Motor neuron (in vitro differentiated cells): Measurements from ENCODE around the gene FGF14. TPM values are rescaled to one million over a fixed set of nuclear protein-coding genes. Genes with fewer than 3 reads are reported as not detected.

Source experiments
- ATAC-seq, 8 experiments: fragments of 200-7000 bp; cut with Tn5 transposase; replicated peaks in 6 of 8; 2 replicates each; pipeline ENCODE4 v1.8.0; 2021; ENCODE audit warnings: mild to moderate bottlenecking in 8 of 8, moderate library complexity in 8 of 8
- H3K27ac ChIP-seq, 2 donors: fragments of 250-450 bp; sonication (Bioruptor Pico); 2 replicates each; pipeline ENCODE4 v1.9.0; 2021; ENCODE audit warnings: antibody characterized with exemption in 2 of 2, mild to moderate bottlenecking in 2 of 2, moderate library complexity in 1 of 2
- H3K4me1 ChIP-seq, 2 donors: fragments of 250-450 bp; sonication (Bioruptor Pico); replicated peaks in 1 of 2; 2 replicates each; pipeline ENCODE4 v1.6.1; 2021; ENCODE audit warnings: antibody characterized with exemption in 2 of 2, mild to moderate bottlenecking in 2 of 2, moderate library complexity in 1 of 2
- H3K4me3 ChIP-seq, 5 donors: fragments of 250-450 bp; sonication (Bioruptor Pico); 2 replicates each; pipeline ENCODE4 v1.9.0; 2021; ENCODE audit warnings: antibody characterized with exemption in 5 of 5, mild to moderate bottlenecking in 5 of 5, moderate library complexity in 4 of 5
- WGBS, 10 experiments: fragments of 450-650 bp; shearing (Covaris generic); methylation state at CpG; one replicate each; pipeline ENCODE4 v1.0.0; 2022; 5-methylcytosine and 5-hydroxymethylcytosine counted together
- in situ Hi-C, 9 experiments: fragments of 400-800 bp; cut with MboI; loops; one replicate each; pipeline ENCODE4 v1.15.0; 2021; ENCODE audit warnings: low sequenced_read_pairs in 9 of 9, low pct_unique_long_range_greater_than_20kb in 2 of 9; ENCODE audit not compliant: unreplicated experiment in 9 of 9
- total RNA-seq, 8 experiments: library from RNA; unstranded; fragments of 300-600 nt; gene quantifications; 2 replicates each; pipeline versions ENCODE4 v1.2.3 to v1.2.4, GENCODE V29; 2022

Gene FGF14
- total RNA-seq, 8 experiments from 2014 or later = 0.66 to 20.0 (median 8.7) TPM

- Histone ChIP-seq H3K4me1 (no peaks in the 10 kb centered on the region), H3K4me3 (no peak overlapping the region), H3K27ac (no peak overlapping the region)
- in situ Hi-C loops = loop anchor here in 6 of 9 experiments (10.0 to 25.0 kb wide), 7 partner anchors 188 to 888 kb away; partner anchors contain the start of gene ERCC5 (in 1 of the 6)
- ATAC-seq = no peak
These were observed 452.2 kb downstream of the FGF14 start for GRCh38 chr13:101949681-101950080.

GRCh38 chr13:101946401-101946800 is 455.4 kb downstream of the FGF14 start:
- H3K4me1 ChIP-seq = no peaks in the 10 kb centered on the region
- in situ Hi-C loops = loop anchor here in 6 of 9 experiments (10.0 to 25.0 kb wide), 7 partner anchors 191 to 891 kb away; partner anchors contain the start of gene ERCC5 (in 1 of the 6)
- ATAC-seq = no peak

GRCh38 chr13:101945435-101945834 is 456.4 kb downstream of the FGF14 start:
- H3K4me3 ChIP-seq = no peak overlapping the region
- H3K4me1 ChIP-seq = no peaks in the 10 kb centered on the region
- no peak for ATAC-seq
- in situ Hi-C loops = loop anchor here in 6 of 9 experiments (10.0 to 25.0 kb wide), 7 partner anchors 192 to 892 kb away; partner anchors contain the start of gene ERCC5 (in 1 of the 6)
- H3K27ac ChIP-seq = no peak overlapping the region
- WGBS, 10 experiments = 12 to 96% (median 71%) methylated on average over 3 to 6 of the region's 6 CpGs; no CpG with 5 or more reads in 4 of the 10 experiments

More at GRCh38 chr13:101946401-101946800, 455.4 kb downstream of the FGF14 start:
- Histone ChIP-seq H3K27ac (no peak overlapping the region), H3K4me3 (no peak overlapping the region)

GRCh38 chr13:101944521-101944920 is 457.3 kb downstream of the FGF14 start:
- in situ Hi-C loops = loop anchor here in 6 of 9 experiments (10.0 to 25.0 kb wide), 7 partner anchors 193 to 893 kb away; partner anchors contain the start of gene ERCC5 (in 1 of the 6)
- peak in 2 of 8 experiments; percentile 54 to 74 for ATAC-seq
- H3K27ac ChIP-seq = no peak overlapping the region
- no peak overlapping the region for H3K4me3 ChIP-seq
- H3K4me1 ChIP-seq = no peaks in the 10 kb centered on the region
- 0 to 100% (median 58%) methylated on average over 1 to 2 of the region's 2 CpGs for WGBS, 10 experiments

GRCh38 chr13:101942535-101943157 is 459.2 kb downstream of the FGF14 start:
- in situ Hi-C loops = loop anchor here in 6 of 9 experiments (10.0 to 25.0 kb wide), 7 partner anchors 195 to 895 kb away; partner anchors contain the start of gene ERCC5 (in 1 of the 6)
- peak in 1 of 8 experiments; percentile 53 for ATAC-seq
- H3K27ac ChIP-seq = no peak overlapping the region
- 0 to 100% (median 67%) methylated on average over 1 to 2 of the region's 2 CpGs; no CpG with 5 or more reads in 1 of the 10 experiments for WGBS, 10 experiments
- H3K4me1 ChIP-seq = no peaks in the 10 kb centered on the region
- no peak overlapping the region for H3K4me3 ChIP-seq

GRCh38 chr13:101942038-101942437 is 459.8 kb downstream of the FGF14 start:
- peak; percentile 76 to 92 (median 86) for ATAC-seq
- no peak overlapping the region for H3K27ac ChIP-seq
- 0 to 8% (median 0%) methylated on average over 1 of the region's 1 CpG; no CpG with 5 or more reads in 2 of the 10 experiments for WGBS, 10 experiments
- in situ Hi-C loops = loop anchor here in 6 of 9 experiments (10.0 to 25.0 kb wide), 7 partner anchors 195 to 895 kb away; partner anchors contain the start of gene ERCC5 (in 1 of the 6)
- H3K4me1 ChIP-seq = no peaks in the 10 kb centered on the region
- no peak overlapping the region for H3K4me3 ChIP-seq

- ATAC-seq = no peak
- in situ Hi-C loops = loop anchor here in 6 of 9 experiments (10.0 to 25.0 kb wide), 7 partner anchors 196 to 896 kb away; partner anchors contain the start of gene ERCC5 (in 1 of the 6)
- Histone ChIP-seq H3K27ac (no peak overlapping the region), H3K4me3 (no peak overlapping the region), H3K4me1 (no peaks in the 10 kb centered on the region)
- WGBS, 10 experiments = 0 to 78% (median 50%) methylated on average over 1 to 2 of the region's 2 CpGs; no CpG with 5 or more reads in 3 of the 10 experiments
These were observed 460.6 kb downstream of the FGF14 start for GRCh38 chr13:101941095-101941783.

GRCh38 chr13:101939370-101939769 is 462.5 kb downstream of the FGF14 start:
- in situ Hi-C loops = loop anchor here in 6 of 9 experiments (25.0 kb wide), 5 partner anchors 198 to 898 kb away; partner anchors contain the start of gene ERCC5 (in 1 of the 6)
- Histone ChIP-seq H3K4me1 (no peaks in the 10 kb centered on the region), H3K4me3 (no peak overlapping the region), H3K27ac (no peak overlapping the region)
- 0 to 86% (median 50%) methylated on average over 1 to 2 of the region's 2 CpGs for WGBS, 10 experiments
- ATAC-seq = no peak

GRCh38 chr13:101935828-101936227 is 466.0 kb downstream of the FGF14 start:
- in situ Hi-C loops = loop anchor here in 6 of 9 experiments (25.0 kb wide), 5 partner anchors 201 to 901 kb away; partner anchors contain the start of gene ERCC5 (in 1 of the 6)
- no peak for ATAC-seq

GRCh38 chr13:101931186-101931585 is 470.7 kb downstream of the FGF14 start:
- WGBS, 10 experiments = 14 to 90% (median 57%) methylated on average over 1 to 3 of the region's 3 CpGs; no CpG with 5 or more reads in 2 of the 10 experiments
- no peak overlapping the region for H3K27ac ChIP-seq
- in situ Hi-C loops = loop anchor here in 6 of 9 experiments (25.0 kb wide), 5 partner anchors 206 to 906 kb away; partner anchors contain the start of gene ERCC5 (in 1 of the 6)
- H3K4me3 ChIP-seq = no peak overlapping the region
- peaks cover 0 to 11% of the 10 kb centered on the region in 2 donors for H3K4me1 ChIP-seq
- ATAC-seq = peak in 1 of 8 experiments; percentile 28

More at GRCh38 chr13:101935828-101936227, 466.0 kb downstream of the FGF14 start:
- 0 to 100% (median 87%) methylated on average over 1 to 2 of the region's 2 CpGs; no CpG with 5 or more reads in 2 of the 10 experiments for WGBS, 10 experiments
- Histone ChIP-seq H3K27ac (no peak overlapping the region), H3K4me3 (no peak overlapping the region), H3K4me1 (no peaks in the 10 kb centered on the region)

GRCh38 chr13:101930331-101930730 is 471.5 kb downstream of the FGF14 start:
- in situ Hi-C loops = loop anchor here in 6 of 9 experiments (25.0 kb wide), 5 partner anchors 207 to 907 kb away; partner anchors contain the start of gene ERCC5 (in 1 of the 6)
- WGBS, 10 experiments = 6 to 82% (median 45%) methylated on average over 1 to 2 of the region's 2 CpGs; no CpG with 5 or more reads in 1 of the 10 experiments
- Histone ChIP-seq H3K4me1 (peaks cover 0 to 16% of the 10 kb centered on the region in 2 donors), H3K27ac (no peak overlapping the region), H3K4me3 (no peak overlapping the region)
- ATAC-seq = peak in 3 of 8 experiments; percentile 57 to 71 (median 61)

GRCh38 chr13:101925731-101926130 is 476.1 kb downstream of the FGF14 start:
- in situ Hi-C loops = loop anchor here in 6 of 9 experiments (10.0 to 25.0 kb wide), 6 partner anchors 141 to 912 kb away; partner anchors contain the start of gene ERCC5 (in 1 of the 6)
- Histone ChIP-seq H3K4me3 (no peak overlapping the region), H3K4me1 (peaks cover 0 to 16% of the 10 kb centered on the region in 2 donors), H3K27ac (no peak overlapping the region)
- ATAC-seq = no peak
- WGBS, 10 experiments = 70 to 75% methylated on average over 2 of the region's 2 CpGs; no CpG with 5 or more reads in 8 of the 10 experiments
